H9 (cell line): ENCODE results near the gene CHGA. TPM values are rescaled to one million over a fixed set of nuclear protein-coding genes. Genes with fewer than 3 reads are reported as not detected.
A peak's percentile ranks its signal among the peaks of the same experiment; 100 is the strongest.

Source experiments
- DNase-seq: peaks from one replicate; pipeline ENCODE4 v3.0.0-alpha.2; 2017
- H2AFZ ChIP-seq: one replicate; pipeline ENCODE4 v1.6.1; 2013; ENCODE audit warnings: mild to moderate bottlenecking, low read length, control low read depth, moderate library complexity
- H2AK5ac ChIP-seq: 2 replicates; pipeline ENCODE4 v1.6.1; 2013; ENCODE audit warnings: low read length, control low read depth, mixed read lengths; ENCODE audit not compliant: insufficient read length
- H2BK120ac ChIP-seq: one replicate; pipeline ENCODE4 v1.6.1; 2013; ENCODE audit warnings: low read depth, mild to moderate bottlenecking, low read length, control low read depth, inconsistent platforms; ENCODE audit not compliant: poor library complexity, severe bottlenecking
- H2BK12ac ChIP-seq: 2 replicates; pipeline ENCODE4 v1.6.1; 2013; ENCODE audit warnings: low read length, control low read depth, mixed read lengths, low read depth; ENCODE audit not compliant: insufficient read length
- H2BK15ac ChIP-seq: 2 replicates; pipeline ENCODE4 v1.6.1; 2013; ENCODE audit warnings: low read depth, low read length, control low read depth
- H2BK20ac ChIP-seq: one replicate; pipeline ENCODE4 v1.6.1; 2013; ENCODE audit warnings: low read depth, mild to moderate bottlenecking, low read length, control low read depth, inconsistent platforms; ENCODE audit not compliant: poor library complexity, severe bottlenecking
- H2BK5ac ChIP-seq: 2 replicates; pipeline ENCODE4 v1.6.1; 2013; ENCODE audit warnings: low read length, control low read depth, mixed read lengths; ENCODE audit not compliant: insufficient read length
- H3K14ac ChIP-seq: 2 replicates; pipeline ENCODE4 v1.6.1; 2013; ENCODE audit warnings: low read length, control low read depth; ENCODE audit not compliant: insufficient read depth
- H3K18ac ChIP-seq: 2 replicates; pipeline ENCODE4 v1.6.1; 2013; ENCODE audit warnings: low read depth, mild to moderate bottlenecking, mixed read lengths, low read length, control low read depth; ENCODE audit not compliant: insufficient read length
- H3K23ac ChIP-seq: 2 replicates; pipeline ENCODE4 v1.6.1; 2013; ENCODE audit warnings: low read length, control low read depth, mixed read lengths, low read depth; ENCODE audit not compliant: insufficient read length
- H3K23me2 ChIP-seq: 2 replicates; pipeline ENCODE4 v1.6.1; 2013; ENCODE audit warnings: low read depth, mild to moderate bottlenecking, mixed read lengths, low read length, control low read depth; ENCODE audit not compliant: insufficient read length, poor library complexity, severe bottlenecking
- H3K27ac ChIP-seq: 2 replicates; pipeline ENCODE4 v1.5.1; 2013; ENCODE audit warnings: low read length, control low read depth, mixed read lengths, low read depth; ENCODE audit not compliant: insufficient read length
- H3K27me3 ChIP-seq: 2 replicates; pipeline ENCODE4 v1.6.1; 2013; ENCODE audit warnings: low read length, control low read depth, inconsistent platforms; ENCODE audit not compliant: insufficient read depth
- H3K4ac ChIP-seq: 2 replicates; pipeline ENCODE4 v1.6.1; 2013; ENCODE audit warnings: low read depth, mild to moderate bottlenecking, control low read depth, inconsistent platforms, low read length, moderate library complexity
- H3K4me1 ChIP-seq: 2 replicates; pipeline ENCODE4 v1.6.1; 2013; ENCODE audit warnings: low read length, control low read depth, inconsistent platforms; ENCODE audit not compliant: insufficient read depth
- H3K4me2 ChIP-seq: 2 replicates; pipeline ENCODE4 v1.6.1; 2013; ENCODE audit warnings: low read length, control low read depth, mixed read lengths; ENCODE audit not compliant: insufficient read length, insufficient read depth
- H3K56ac ChIP-seq: 2 replicates; pipeline ENCODE4 v1.6.1; 2013; ENCODE audit warnings: low read depth, mild to moderate bottlenecking, mixed read lengths, low read length, control low read depth; ENCODE audit not compliant: insufficient read length
- H3K79me1 ChIP-seq: 2 replicates; pipeline ENCODE4 v1.6.1; 2013; ENCODE audit warnings: low read depth, mild to moderate bottlenecking, moderate library complexity, low read length, control low read depth, inconsistent platforms; ENCODE audit not compliant: insufficient read depth, poor library complexity, severe bottlenecking
- H3K79me2 ChIP-seq: 2 replicates; pipeline ENCODE4 v1.6.1; 2013; ENCODE audit warnings: low read length, control low read depth, inconsistent platforms; ENCODE audit not compliant: insufficient read depth
- H3K9ac ChIP-seq: 2 replicates; pipeline ENCODE4 v1.6.1; 2013; ENCODE audit warnings: low read length, control low read depth, mixed read lengths; ENCODE audit not compliant: insufficient read length; ENCODE audit errors: extremely low read depth
- H3K9me3 ChIP-seq: one replicate; pipeline ENCODE4 v1.6.1; 2013; ENCODE audit warnings: low read depth, low read length, inconsistent platforms; ENCODE audit not compliant: control insufficient read depth
- H3T11ph ChIP-seq: one replicate; pipeline ENCODE4 v1.6.1; 2013; ENCODE audit warnings: mild to moderate bottlenecking, low read length, control low read depth, inconsistent platforms
- H4K20me1 ChIP-seq: one replicate; pipeline ENCODE4 v1.6.1; 2013; ENCODE audit not compliant: control insufficient read depth, insufficient read length, insufficient read depth
- H4K5ac ChIP-seq: 2 replicates; pipeline ENCODE4 v1.6.1; 2013; ENCODE audit warnings: low read depth, mild to moderate bottlenecking, mixed read lengths, low read length, control low read depth; ENCODE audit not compliant: insufficient read length
- H4K8ac ChIP-seq: replicated peaks from 2 replicates; pipeline ENCODE4 v1.6.1; 2013; ENCODE audit warnings: low read length, control low read depth, mixed read lengths, low read depth; ENCODE audit not compliant: insufficient read length
- H4K91ac ChIP-seq: 2 replicates; pipeline ENCODE4 v1.6.1; 2013; ENCODE audit warnings: low read depth, mild to moderate bottlenecking, moderate library complexity, mixed read lengths, low read length, control low read depth; ENCODE audit not compliant: insufficient read length
- H3K27ac Mint-ChIP-seq, 3 experiments: 2 replicates in 2 of 3; 3 replicates in 1 of 3; pipeline ENCODE4 v1.8.0; 2020 to 2021; ENCODE audit warnings: mixed read lengths in 3 of 3, mild to moderate bottlenecking in 1 of 3, moderate library complexity in 1 of 3
- H3K27me3 Mint-ChIP-seq: 2 replicates; pipeline ENCODE4 v1.8.0; 2021; ENCODE audit warnings: low read depth, mild to moderate bottlenecking, moderate library complexity, mixed read lengths
- H3K36me3 Mint-ChIP-seq, 3 experiments: 2 replicates in 2 of 3; 3 replicates in 1 of 3; pipeline ENCODE4 v1.8.0; 2020 to 2021; ENCODE audit warnings: low read depth in 3 of 3, mixed read lengths in 3 of 3; ENCODE audit not compliant: insufficient read depth in 1 of 3
- H3K4me1 Mint-ChIP-seq, 2 experiments: 2 replicates each; pipeline ENCODE4 v1.8.0; 2020; ENCODE audit warnings: mixed read lengths in 2 of 2
- H3K4me3 Mint-ChIP-seq, 2 experiments: 2 replicates in 1 of 2; 3 replicates in 1 of 2; pipeline ENCODE4 v1.8.0; 2020 to 2021; ENCODE audit warnings: mild to moderate bottlenecking in 2 of 2, mixed read lengths in 2 of 2, moderate library complexity in 1 of 2
- H3K9me3 Mint-ChIP-seq, 2 experiments: 2 replicates in 1 of 2; 3 replicates in 1 of 2; pipeline ENCODE4 v1.8.0; 2020; ENCODE audit warnings: mild to moderate bottlenecking in 2 of 2, mixed read lengths in 2 of 2, moderate library complexity in 1 of 2
- CTCF ChIP-seq: fragments of 200-600 bp; sonication (generic); conservative IDR thresholded peaks from 3 replicates; pipeline ENCODE4 v1.8.0; 2021; ENCODE audit warnings: antibody characterized with exemption, mild to moderate bottlenecking
- WGBS: extraction: QIAGEN DNeasy Blood & Tissue Kit; methylation state at CpG from one replicate; pipeline ENCODE4 v1.1.7; 2013; ENCODE audit warnings: missing lambda C conversion rate, low lambda C conversion rate, mixed read lengths; ENCODE audit not compliant: insufficient read length; ENCODE audit errors: extremely low coverage; 5-methylcytosine and 5-hydroxymethylcytosine counted together
- total RNA-seq: library from RNA; stranded (reverse); gene quantifications from 2 replicates; pipeline ENCODE4 v1.2.1, GENCODE V29; 2021

The CHGA gene
- total RNA-seq, 1 experiment from 2014 or later: 6.7 TPM

GRCh38 chr14:92923744-92924103 is 774 bp downstream of the CHGA start:
- H3K14ac ChIP-seq: no peak overlapping the region
- H3K79me2 ChIP-seq: no peaks in the 10 kb centered on the region
- Mint-ChIP-seq H3K36me3 (peaks cover 0 to 5% (median 0%) of the 10 kb centered on the region in 3 experiments; a peak in 2 of 7 replicates), H3K4me1 (peaks cover 23 to 26% of the 10 kb centered on the region in 2 experiments), H3K9me3 (no peaks in the 10 kb centered on the region), H3K27ac (peak overlapping the region in 1 of 3 experiments; percentile 90; a peak in 1 of 7 replicates), H3K27me3 (peaks cover 62% of the 10 kb centered on the region), H3K4me3 (peak overlapping the region; percentile 79 to 94)
- peak overlapping the region; percentile 34 for H3K4me2 ChIP-seq
- no peak overlapping the region for H4K5ac ChIP-seq
- H2BK20ac ChIP-seq: no peak overlapping the region
- no peak overlapping the region for H3K4ac ChIP-seq
- no peak overlapping the region for H2BK12ac ChIP-seq
- H2BK15ac ChIP-seq: no peak overlapping the region
- H3K18ac ChIP-seq: no peak overlapping the region
- no peaks in the 10 kb centered on the region for H3K4me1 ChIP-seq
- no peak overlapping the region for H3K9ac ChIP-seq
- TF ChIP-seq CTCF: no peak
- H4K20me1 ChIP-seq: peaks cover 7% of the 10 kb centered on the region
- no peak overlapping the region for H3K23ac ChIP-seq
- H3K23me2 ChIP-seq: peaks cover 13% of the 10 kb centered on the region
- H3K56ac ChIP-seq: no peak overlapping the region
- no peak for DNase-seq
- no CpG with 5 or more reads among the region's 8 CpGs for WGBS
- H4K8ac ChIP-seq: no peak overlapping the region
- no peak overlapping the region for H4K91ac ChIP-seq
- H2BK120ac ChIP-seq: no peak overlapping the region
- H2BK5ac ChIP-seq: no peak overlapping the region
- H3K9me3 ChIP-seq: no peaks in the 10 kb centered on the region
- no peak overlapping the region for H3T11ph ChIP-seq
- no peak overlapping the region for H2AK5ac ChIP-seq
- H2AFZ ChIP-seq: no peak overlapping the region
- no peak overlapping the region for H3K27ac ChIP-seq
- H3K27me3 ChIP-seq: no peaks in the 10 kb centered on the region; the same call in 1 of the 2 replicates
- no peaks in the 10 kb centered on the region for H3K79me1 ChIP-seq
